Panc1 (cell line): ENCODE measurements around the gene TDRKH. TPM values are rescaled to one million over a fixed set of nuclear protein-coding genes. Genes with fewer than 3 reads are reported as not detected.

Experiments
- ATAC-seq: fragments of 200-7000 bp; cut with Tn5 transposase; 2 replicates; pipeline ENCODE4 v1.9.1; 2020; ENCODE audit warnings: mild to moderate bottlenecking, moderate library complexity
- BruUV-seq: library from RNA; stranded (reverse); fragments of 400-500 nt; replicated peaks from 2 replicates; lab custom pipeline; 2021; lab: Mats Ljungman, UMichigan
- CTCF ChIA-PET: fragments of 300-600 bp; sonication (Branson Sonifier 250); formaldehyde crosslinking; loops from one replicate; lab custom pipeline; 2022; ENCODE audit warnings: antibody characterized with exemption; lab: Charles Lee
- POLR2A ChIA-PET: fragments of 300-600 bp; sonication (Branson Sonifier 250); formaldehyde crosslinking; loops from one replicate; lab custom pipeline; 2022; ENCODE audit warnings: antibody characterized with exemption; lab: Charles Lee
- DNase-seq: peaks from one replicate; pipeline ENCODE4 v3.0.0-alpha.2; 2010; ENCODE audit warnings: low read depth, low spot score
- H3K27ac ChIP-seq: 2 replicates; pipeline ENCODE4 v1.5.1; 2011; ENCODE audit warnings: mild to moderate bottlenecking, low read length, inconsistent platforms
- H3K27me3 ChIP-seq: fragments of 200-500 bp; sonication (Bioruptor generic); 2 replicates; pipeline ENCODE4 v1.6.0; 2014; ENCODE audit warnings: low read length, inconsistent platforms; ENCODE audit not compliant: control insufficient read depth, insufficient read depth
- H3K36me3 ChIP-seq: fragments of 200-500 bp; sonication (Bioruptor generic); 2 replicates; pipeline ENCODE4 v1.5.1; 2014; ENCODE audit warnings: inconsistent platforms, mild to moderate bottlenecking, low read length, moderate library complexity; ENCODE audit not compliant: control insufficient read depth, insufficient read depth
- H3K4me1 ChIP-seq: 2 replicates; pipeline ENCODE4 v1.5.1; 2011; ENCODE audit warnings: inconsistent platforms, mild to moderate bottlenecking, low read length, moderate library complexity; ENCODE audit not compliant: control insufficient read depth, insufficient read depth
- H3K4me3 ChIP-seq, 2 experiments: 2 replicates each; pipeline ENCODE4 v1.5.1; 2011 to 2012; ENCODE audit warnings: low read depth in 2 of 2, low read length in 2 of 2, mild to moderate bottlenecking in 2 of 2, inconsistent platforms in 1 of 2, moderate library complexity in 1 of 2
- H3K9me3 ChIP-seq: fragments of 200-500 bp; sonication (Bioruptor generic); 2 replicates; pipeline ENCODE4 v1.5.1; 2014; ENCODE audit warnings: low read depth, mild to moderate bottlenecking, inconsistent platforms, low read length, moderate library complexity; ENCODE audit not compliant: control insufficient read depth, insufficient read depth
- POLR2AphosphoS5 ChIP-seq: IDR thresholded peaks from 2 replicates; pipeline ENCODE4 v1.6.1; 2012; ENCODE audit warnings: mild to moderate bottlenecking, low read depth, low read length, moderate library complexity
- REST ChIP-seq, 2 experiments: IDR thresholded peaks; 2 replicates each; pipeline ENCODE4 v1.6.1; 2011 to 2012; ENCODE audit warnings: low read depth in 2 of 2, control low read depth in 1 of 2, low read length in 1 of 2, mild to moderate bottlenecking in 1 of 2, moderate library complexity in 1 of 2; ENCODE audit not compliant: insufficient read depth in 1 of 2
- SIN3A ChIP-seq: IDR thresholded peaks from 2 replicates; pipeline ENCODE4 v1.6.1; 2012; ENCODE audit warnings: low read depth, mild to moderate bottlenecking, low read length, moderate library complexity, borderline replicate concordance; ENCODE audit not compliant: insufficient read depth
- TCF7L2 ChIP-seq: IDR thresholded peaks from 2 replicates; pipeline ENCODE4 v1.6.1; 2011; ENCODE audit warnings: mild to moderate bottlenecking, low read depth, low read length, inconsistent platforms
- in situ Hi-C: cut with HindIII; loops from 2 replicates; pipeline ENCODE4 v1.10.0; 2016; ENCODE audit warnings: low sequenced_read_pairs, low pct_unique_long_range_greater_than_20kb
- intact Hi-C: fragments of 100-400 bp; cut with micrococcal nuclease; formaldehyde crosslinking; loops from one replicate; pipeline ENCODE4 v1.10.0; 2022; ENCODE audit not compliant: unreplicated experiment
- total RNA-seq: library from RNA; stranded (reverse); gene quantifications from one replicate; pipeline ENCODE4 v1.2.1, GENCODE V29; 2021; ENCODE audit not compliant: unreplicated experiment
- TF ChIP-seq, protein P1 (sequence below): fragments of 450-650 bp; IDR thresholded peaks from 2 replicates; pipeline ENCODE4 v1.5.1; 2017; ENCODE audit warnings: mild to moderate bottlenecking

Gene TDRKH
- total RNA-seq, 1 experiment from 2014 or later = 33.6 TPM

DNA sequence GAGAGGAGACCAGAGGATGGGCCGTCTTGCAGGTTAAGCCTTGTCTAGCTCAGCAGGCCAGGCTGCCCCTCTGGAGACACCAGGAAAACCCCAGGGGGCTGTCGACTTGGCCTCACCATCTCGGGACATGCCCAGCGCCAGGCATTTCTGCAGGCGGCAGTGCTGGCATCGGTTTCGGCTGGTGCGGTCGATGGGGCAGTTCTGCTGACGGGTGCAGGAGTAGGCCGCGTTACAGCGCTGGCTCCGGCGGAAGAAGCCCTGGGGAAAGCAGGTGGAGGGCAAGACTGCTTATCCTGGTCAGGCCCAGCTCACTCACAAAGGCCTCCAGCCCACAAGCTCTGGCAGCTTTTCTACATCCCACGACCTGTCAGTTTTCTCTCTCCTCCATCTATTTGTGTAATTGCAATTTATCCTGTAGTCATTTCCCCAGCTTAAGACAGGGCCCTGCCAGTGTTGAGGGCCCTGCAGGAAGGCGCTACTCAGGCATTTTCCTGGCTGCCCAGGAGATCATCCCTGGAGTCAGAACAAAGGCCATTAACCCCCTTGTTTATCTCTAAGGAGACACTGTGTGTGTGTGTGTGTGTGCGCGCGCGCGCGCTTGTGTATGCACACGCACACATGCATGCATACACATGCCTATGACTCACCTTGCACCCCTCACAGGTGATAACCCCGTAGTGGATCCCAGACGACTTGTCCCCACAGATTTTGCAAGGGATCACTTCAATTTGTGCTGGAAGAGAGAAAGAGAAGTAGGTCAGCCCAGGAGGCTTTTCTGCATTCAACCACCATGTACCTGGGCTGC lies 26.4 kb upstream of the TDRKH start:
- ChIA-PET CTCF (no interaction called here), POLR2A (no interaction called here)
- TF ChIP-seq SIN3A (no peak), REST (IDR thresholded peaks at IDR 0.05; ENCODE audit: insufficient read depth in 1 of 2, low read depth in 2 of 2, low read length in 1 of 2) (no peak), TCF7L2 (no peak), POLR2AphosphoS5 (no peak)
- TF ChIP-seq, protein P1, sequence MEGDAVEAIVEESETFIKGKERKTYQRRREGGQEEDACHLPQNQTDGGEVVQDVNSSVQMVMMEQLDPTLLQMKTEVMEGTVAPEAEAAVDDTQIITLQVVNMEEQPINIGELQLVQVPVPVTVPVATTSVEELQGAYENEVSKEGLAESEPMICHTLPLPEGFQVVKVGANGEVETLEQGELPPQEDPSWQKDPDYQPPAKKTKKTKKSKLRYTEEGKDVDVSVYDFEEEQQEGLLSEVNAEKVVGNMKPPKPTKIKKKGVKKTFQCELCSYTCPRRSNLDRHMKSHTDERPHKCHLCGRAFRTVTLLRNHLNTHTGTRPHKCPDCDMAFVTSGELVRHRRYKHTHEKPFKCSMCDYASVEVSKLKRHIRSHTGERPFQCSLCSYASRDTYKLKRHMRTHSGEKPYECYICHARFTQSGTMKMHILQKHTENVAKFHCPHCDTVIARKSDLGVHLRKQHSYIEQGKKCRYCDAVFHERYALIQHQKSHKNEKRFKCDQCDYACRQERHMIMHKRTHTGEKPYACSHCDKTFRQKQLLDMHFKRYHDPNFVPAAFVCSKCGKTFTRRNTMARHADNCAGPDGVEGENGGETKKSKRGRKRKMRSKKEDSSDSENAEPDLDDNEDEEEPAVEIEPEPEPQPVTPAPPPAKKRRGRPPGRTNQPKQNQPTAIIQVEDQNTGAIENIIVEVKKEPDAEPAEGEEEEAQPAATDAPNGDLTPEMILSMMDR = no peak
- Histone ChIP-seq H3K4me3 (no peak overlapping the region), H3K27ac (no peak overlapping the region), H3K4me1 (no peaks in the 10 kb centered on the region), H3K27me3 (no peaks in the 10 kb centered on the region), H3K36me3 (no peaks in the 10 kb centered on the region), H3K9me3 (no peaks in the 10 kb centered on the region)
- intact Hi-C loops = no loop called here
- DNase-seq (no peak), ATAC-seq (no peak)
- BruUV-seq = no TSS peak
- in situ Hi-C loops = no loop called here

DNA sequence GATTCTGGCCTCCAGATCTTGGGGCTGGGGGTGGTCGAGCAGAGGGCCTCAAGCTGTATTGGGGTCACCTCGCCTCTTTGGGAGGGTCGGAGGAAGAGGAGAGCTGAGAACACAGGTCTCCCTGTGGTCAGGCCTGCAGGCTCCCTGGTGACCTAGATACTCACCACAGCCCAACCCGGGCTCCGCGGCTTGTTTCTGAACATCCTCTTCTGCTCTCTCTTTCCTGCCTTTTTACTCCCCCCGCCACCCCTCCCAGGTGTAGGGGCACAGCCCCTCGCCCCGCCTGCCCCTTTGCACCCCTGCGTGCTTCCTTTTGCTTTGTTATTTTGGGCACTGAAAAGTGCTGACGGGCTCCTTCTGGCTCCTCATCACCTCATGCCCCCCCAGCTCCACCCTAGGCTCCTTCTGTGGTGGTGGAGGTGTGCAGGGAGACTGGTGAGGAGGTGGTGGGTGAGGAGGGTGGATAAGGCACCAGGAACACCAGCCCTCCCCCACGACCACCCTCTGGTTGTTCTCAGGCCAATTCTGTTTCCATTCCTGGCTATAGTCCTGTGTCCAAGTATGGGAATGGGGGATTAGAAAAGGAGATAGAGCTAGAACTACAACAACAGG lies 25.5 kb upstream of the TDRKH start:
- no peak overlapping the region for H3K27ac ChIP-seq
- no TSS peak for BruUV-seq
- H3K4me3 ChIP-seq = no peak overlapping the region
- ATAC-seq (no peak), DNase-seq (no peak)
- ChIA-PET CTCF (no interaction called here), POLR2A (no interaction called here)
- TF ChIP-seq SIN3A (no peak), TCF7L2 (no peak), REST (IDR thresholded peaks at IDR 0.05; ENCODE audit: insufficient read depth in 1 of 2, low read depth in 2 of 2, low read length in 1 of 2) (no peak), POLR2AphosphoS5 (no peak)
- TF ChIP-seq, protein P1 = no peak
- H3K36me3 ChIP-seq = no peaks in the 10 kb centered on the region
- intact Hi-C loops = no loop called here
- in situ Hi-C loops = no loop called here
- no peaks in the 10 kb centered on the region for H3K9me3 ChIP-seq
- no peaks in the 10 kb centered on the region for H3K4me1 ChIP-seq
- no peaks in the 10 kb centered on the region for H3K27me3 ChIP-seq
